ENCODE data around the gene RFX4.

The RFX4 gene

DNA sequence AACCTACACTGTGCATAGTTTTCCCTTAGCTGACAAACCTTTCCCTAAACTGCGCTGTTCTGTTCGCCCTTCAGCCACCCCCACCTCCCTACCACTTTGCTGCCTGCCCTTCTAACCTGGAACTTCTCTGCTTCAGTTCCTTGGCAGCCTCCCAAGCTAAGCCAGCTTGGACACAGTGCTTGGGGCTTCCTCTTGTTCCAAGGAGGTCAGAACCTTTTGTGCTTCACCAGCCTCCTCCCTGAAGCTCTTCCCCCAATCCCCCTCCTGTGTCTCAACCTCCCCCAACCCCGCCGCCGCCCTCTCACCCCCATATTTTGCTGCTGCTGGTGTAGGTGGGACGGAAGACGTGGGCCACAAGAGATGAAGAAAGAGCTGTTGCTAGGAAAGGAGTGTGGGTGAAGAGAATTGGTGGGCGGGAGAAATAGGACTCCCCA lies 183.6 kb downstream of the RFX4 start:
- no peak for DNase-seq (ENCODE audit: low read depth in 2 of 2)

- DNase-seq (ENCODE audit: low read depth in 2 of 2), result no peak
These were observed 184.4 kb downstream of the RFX4 start for GRCh38 chr12:106767206-106767605.

GRCh38 chr12:106767954-106768822 lies 185.4 kb downstream of the RFX4 start:
- no peak for DNase-seq (ENCODE audit: low read depth in 2 of 2)

GRCh38 chr12:106769078-106769477 lies 186.3 kb downstream of the RFX4 start:
- no peak for DNase-seq (ENCODE audit: low read depth in 2 of 2)

- DNase-seq (ENCODE audit: low read depth in 2 of 2), result no peak
These were observed 186.7 kb downstream of the RFX4 start for GRCh38 chr12:106769546-106769945.

DNA sequence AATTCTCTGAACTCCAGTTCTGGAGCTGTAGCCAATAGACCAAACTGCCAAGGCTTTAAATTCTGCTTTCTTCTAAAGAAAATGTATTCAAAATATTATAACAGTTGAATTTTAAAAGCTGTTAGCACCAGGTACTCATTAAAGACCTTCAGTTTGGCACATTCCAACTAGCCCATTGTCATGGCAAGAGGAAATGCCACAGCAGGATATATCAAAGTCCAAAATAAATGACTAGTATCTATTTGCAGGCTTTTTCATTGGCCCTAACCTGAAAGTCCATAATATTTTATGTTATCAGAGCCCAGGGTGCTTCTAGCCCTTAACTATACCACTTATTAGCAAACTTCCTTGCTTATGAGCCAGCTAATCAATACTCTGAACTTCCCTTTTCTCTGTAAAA lies 188.6 kb downstream of the RFX4 start:
- no peak for DNase-seq (ENCODE audit: low read depth in 2 of 2)

- no peak for DNase-seq (ENCODE audit: low read depth in 2 of 2)
These were observed 190.6 kb downstream of the RFX4 start for GRCh38 chr12:106773286-106774004.

DNA sequence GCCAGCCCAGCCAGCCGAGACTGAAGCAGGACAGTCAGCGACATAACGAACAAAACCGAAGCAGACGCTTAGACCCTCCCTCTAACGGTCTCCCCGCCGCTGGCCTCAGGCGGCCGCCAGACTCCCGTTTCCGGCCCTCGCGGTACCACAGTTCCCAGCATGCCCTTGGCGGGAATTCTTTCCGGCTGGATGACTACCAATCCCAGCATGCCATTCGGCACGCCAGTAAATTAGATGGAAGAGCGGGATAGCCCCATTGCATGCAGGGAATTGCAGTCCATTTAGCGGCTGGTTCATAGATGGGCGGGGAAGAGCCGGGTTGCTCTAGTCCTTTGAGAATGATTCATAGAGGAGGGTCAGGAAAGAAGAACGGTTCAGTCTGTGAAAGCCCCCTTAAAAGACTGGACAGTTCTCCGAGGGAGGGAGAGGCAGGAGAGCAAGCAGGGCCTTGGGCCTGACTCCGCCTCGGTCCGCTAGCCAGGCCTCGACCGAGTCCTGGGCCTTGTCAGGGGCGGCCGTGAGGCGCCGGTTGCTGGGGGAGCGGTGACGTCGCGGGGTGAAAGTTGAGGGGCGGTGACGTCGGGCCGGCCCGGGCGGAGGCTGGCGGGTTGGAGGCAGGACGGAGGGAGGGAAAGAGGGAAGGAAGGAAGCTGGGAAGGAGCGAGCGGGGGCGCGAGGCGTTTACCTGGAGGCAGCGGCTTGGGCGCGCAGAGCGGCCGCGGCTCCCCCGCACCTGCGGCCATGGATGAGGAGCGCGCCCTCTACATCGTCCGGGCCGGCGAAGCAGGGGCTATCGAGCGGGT lies 191.4 kb downstream of the RFX4 start, which contains the start of gene RIC8B:
RIC8B (plus strand) TSS at position 678 of the 803 bp plus-strand sequence; CDS start at position 742, 64 bp downstream.
- peak; percentile 75 to 78 for DNase-seq (ENCODE audit: low read depth in 2 of 2)

- no peak for DNase-seq (ENCODE audit: low read depth in 2 of 2)
These were observed 192.2 kb downstream of the RFX4 start for GRCh38 chr12:106774808-106775524.

DNA sequence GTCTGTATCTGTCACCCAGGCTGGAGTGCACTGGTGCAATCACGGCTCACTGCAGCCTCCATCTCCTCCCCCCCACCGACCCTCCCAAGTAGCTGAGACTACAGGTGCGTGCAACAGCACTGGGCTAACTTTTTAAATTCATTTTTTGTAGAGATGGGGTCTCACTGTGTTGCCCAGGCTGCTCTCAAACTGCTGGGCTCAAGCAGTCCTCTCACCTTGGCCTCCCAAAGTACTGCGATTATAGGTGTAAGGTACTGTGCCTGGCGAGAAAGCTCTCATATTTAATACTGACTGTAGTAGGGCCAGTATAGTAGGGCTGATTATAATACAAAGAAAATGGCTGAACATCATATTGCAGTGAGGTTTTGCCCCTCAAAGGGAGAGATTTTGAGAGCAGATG lies 194.1 kb downstream of the RFX4 start:
- no peak for DNase-seq (ENCODE audit: low read depth in 2 of 2)

GRCh38 chr12:106780010-106780631 lies 197.3 kb downstream of the RFX4 start:
- DNase-seq (ENCODE audit: low read depth in 2 of 2), result no peak

DNA sequence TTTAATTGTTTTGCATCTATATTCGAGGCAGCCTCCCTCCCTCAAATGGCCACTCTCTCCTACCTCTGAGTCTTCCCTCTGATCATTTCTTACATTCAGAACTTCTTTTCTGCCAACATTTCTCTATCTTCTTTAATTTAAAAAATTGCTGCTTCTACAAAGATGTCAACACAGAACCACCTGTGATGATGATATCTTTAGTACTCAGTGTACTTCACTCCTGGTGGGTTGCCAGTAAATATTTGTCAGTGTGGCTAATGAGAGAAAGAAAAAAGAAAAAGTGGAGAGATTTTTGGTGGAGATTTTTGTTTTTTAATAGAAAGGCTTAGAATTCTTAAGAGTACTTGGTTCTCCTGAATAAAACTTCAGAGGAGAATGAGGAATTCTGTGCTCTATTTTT lies 199.8 kb downstream of the RFX4 start:
- no peak for DNase-seq (ENCODE audit: low read depth in 2 of 2)

DNA sequence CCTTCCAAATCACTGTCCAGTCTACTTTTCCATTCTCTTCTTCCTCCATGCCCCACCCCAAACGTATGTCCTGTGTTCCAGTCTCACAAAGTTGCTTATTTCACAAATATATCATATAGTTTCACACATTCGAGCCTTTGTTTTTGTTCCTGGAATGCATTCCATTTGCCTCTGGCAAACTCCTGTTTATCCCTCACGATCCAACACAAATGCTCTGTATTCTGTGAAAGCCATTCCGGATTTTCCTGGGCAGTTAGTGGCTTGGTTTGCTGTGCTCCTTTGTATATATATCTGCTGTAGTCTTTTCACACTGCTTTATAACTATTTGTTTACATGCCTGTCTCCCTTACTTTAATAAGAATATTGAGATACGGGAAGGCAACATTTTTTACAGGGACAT lies 200.7 kb downstream of the RFX4 start:
- DNase-seq (ENCODE audit: low read depth in 2 of 2), result no peak

GRCh38 chr12:106790020-106790419 lies 207.2 kb downstream of the RFX4 start:
- DNase-seq (ENCODE audit: low read depth in 2 of 2), result no peak

DNA sequence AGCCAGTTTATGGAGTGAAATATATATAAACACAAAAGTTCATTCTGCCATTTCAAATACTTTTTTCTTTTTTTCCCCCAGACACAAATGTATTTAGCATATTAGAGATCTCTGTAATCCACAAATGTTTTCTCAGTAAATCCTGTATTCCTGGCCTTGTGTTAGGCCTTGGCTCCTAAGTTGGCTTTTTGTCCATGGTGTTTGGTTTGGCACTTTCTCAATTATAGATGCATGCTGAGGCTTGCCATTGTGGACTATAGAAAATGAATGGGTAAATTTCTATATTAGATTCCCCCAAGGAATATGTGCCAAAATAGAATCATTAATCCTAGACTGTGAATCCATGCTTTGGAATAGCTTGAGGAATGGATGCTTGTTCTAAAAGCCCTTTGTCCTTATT lies 208.7 kb downstream of the RFX4 start:
- DNase-seq (ENCODE audit: low read depth in 2 of 2), result no peak

- DNase-seq (ENCODE audit: low read depth in 2 of 2), result no peak
These were observed 211.6 kb downstream of the RFX4 start for GRCh38 chr12:106794369-106794768.

DNA sequence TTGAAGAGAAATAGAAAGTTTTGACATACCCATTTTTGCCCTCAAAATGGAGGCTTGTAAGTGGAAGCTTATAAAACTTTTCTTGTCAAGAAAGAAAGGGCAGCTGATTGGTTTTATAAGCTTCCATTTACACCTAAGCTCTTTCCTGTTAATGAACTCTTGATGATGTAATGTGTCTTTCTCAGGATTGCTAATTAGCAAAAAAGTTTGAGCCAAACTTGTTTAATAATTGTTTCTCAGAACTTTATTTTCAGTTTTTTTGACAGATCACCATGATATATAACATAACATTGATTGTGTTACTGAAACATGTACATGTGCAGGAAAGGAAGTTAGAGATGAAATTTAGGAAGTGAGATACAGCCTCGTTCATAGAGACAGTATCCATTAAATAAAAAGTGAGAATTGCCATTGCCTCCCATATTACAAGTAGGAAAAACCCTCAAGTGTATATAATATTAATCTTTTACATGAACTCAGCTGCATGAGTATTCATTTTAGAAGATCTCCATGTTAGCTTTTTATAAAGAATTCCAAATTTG lies 218.4 kb downstream of the RFX4 start:
- no peak for DNase-seq (ENCODE audit: low read depth in 2 of 2)

GRCh38 chr12:106801830-106802533 lies 219.2 kb downstream of the RFX4 start:
- no peak for DNase-seq (ENCODE audit: low read depth in 2 of 2)

- no peak for DNase-seq (ENCODE audit: low read depth in 2 of 2)
These were observed 221.9 kb downstream of the RFX4 start for GRCh38 chr12:106804668-106805067.
